ENCODE data around the gene SHE.

DNA sequence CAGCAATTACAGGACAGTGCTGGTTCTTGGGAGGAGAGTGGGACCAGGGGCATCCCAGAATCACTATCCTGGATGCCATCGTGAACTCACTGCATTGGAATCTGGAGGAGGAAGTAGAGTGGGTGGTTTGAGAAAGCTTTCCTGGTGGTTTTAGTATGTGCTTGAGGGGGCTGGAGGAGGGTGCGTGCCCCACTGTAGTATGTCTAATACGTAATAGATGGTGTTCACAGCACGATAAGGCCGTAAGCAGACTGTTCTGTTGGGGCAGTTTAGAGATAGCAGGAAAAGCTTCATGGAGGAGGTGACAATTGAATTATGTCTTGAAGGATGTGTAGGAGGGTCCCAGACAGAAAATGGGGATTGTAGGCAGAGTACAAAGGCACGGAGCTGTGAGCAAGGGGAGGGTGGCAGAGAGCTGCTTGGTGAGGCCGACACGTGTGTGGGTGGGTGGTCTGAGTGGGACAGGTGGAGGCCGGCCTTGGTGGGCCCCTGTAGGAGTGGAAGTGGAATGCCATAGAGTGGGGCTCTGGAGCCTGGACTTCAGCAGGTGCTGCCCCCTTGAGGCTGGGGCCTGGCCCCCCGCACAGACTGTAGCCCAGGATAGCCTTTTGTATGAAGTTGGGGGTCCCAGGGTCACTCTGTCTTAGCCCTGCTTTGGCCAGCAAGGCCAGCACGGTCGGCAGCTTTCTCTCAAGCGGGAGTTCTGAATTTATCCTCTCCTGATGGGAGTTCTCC, 60.0 kb downstream of the SHE start:
- peak; percentile 67 to 70 for TF ChIP-seq CTCF (conservative IDR thresholded peaks at IDR 0.05; ENCODE audit: low read depth in 2 of 2)
- no peak for TF ChIP-seq NANOG (IDR thresholded peaks at IDR 0.05; ENCODE audit: borderline replicate concordance)
- no peak for TF ChIP-seq POLR2AphosphoS5 (IDR thresholded peaks at IDR 0.05; ENCODE audit: low read depth)
- TF ChIP-seq EZH2 (IDR thresholded peaks at IDR 0.05; ENCODE audit: low read depth, unreplicated experiment): no peak
- TF ChIP-seq, protein P1, sequence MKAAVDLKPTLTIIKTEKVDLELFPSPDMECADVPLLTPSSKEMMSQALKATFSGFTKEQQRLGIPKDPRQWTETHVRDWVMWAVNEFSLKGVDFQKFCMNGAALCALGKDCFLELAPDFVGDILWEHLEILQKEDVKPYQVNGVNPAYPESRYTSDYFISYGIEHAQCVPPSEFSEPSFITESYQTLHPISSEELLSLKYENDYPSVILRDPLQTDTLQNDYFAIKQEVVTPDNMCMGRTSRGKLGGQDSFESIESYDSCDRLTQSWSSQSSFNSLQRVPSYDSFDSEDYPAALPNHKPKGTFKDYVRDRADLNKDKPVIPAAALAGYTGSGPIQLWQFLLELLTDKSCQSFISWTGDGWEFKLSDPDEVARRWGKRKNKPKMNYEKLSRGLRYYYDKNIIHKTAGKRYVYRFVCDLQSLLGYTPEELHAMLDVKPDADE (IDR thresholded peaks at IDR 0.05): no peak
- no peak for TF ChIP-seq EZH2phosphoT487 (IDR thresholded peaks at IDR 0.05; ENCODE audit: unreplicated experiment)
- no peak for TF ChIP-seq ZNF331 (CRISPR knock-in tag; IDR thresholded peaks at IDR 0.05; ENCODE audit: low read depth)
- no peak for TF ChIP-seq REST (IDR thresholded peaks at IDR 0.05; ENCODE audit: unreplicated experiment)
- TF ChIP-seq JUNB (IDR thresholded peaks at IDR 0.05; ENCODE audit: unreplicated experiment): no peak
- no peak for TF ChIP-seq CREB1 (CRISPR knock-in tag; IDR thresholded peaks at IDR 0.05; ENCODE audit: low read depth)
